OCI-LY1 (cell line): Measurements from ENCODE around the gene ACAT2.

Experiments used
- H2AFZ ChIP-seq: fragments of 200-600 bp; sonication (generic), shearing (Covaris generic); 2 replicates; pipeline ENCODE4 v1.6.0; 2014; ENCODE audit warnings: antibody characterized with exemption, mild to moderate bottlenecking, low read length
- H3F3A ChIP-seq: fragments of 200-600 bp; sonication (generic), shearing (Covaris generic); 2 replicates; pipeline ENCODE4 v1.6.0; 2014; ENCODE audit warnings: mild to moderate bottlenecking, antibody characterized with exemption, low read length, moderate library complexity; ENCODE audit not compliant: insufficient read depth
- H3K27ac ChIP-seq: fragments of 200-600 bp; sonication (generic); 2 replicates; pipeline ENCODE4 v1.5.1; 2014; ENCODE audit warnings: low read length, mixed run types, mild to moderate bottlenecking, low read depth; ENCODE audit not compliant: poor library complexity, severe bottlenecking
- H3K27me3 ChIP-seq: fragments of 200-600 bp; sonication (generic); 2 replicates; pipeline ENCODE4 v1.6.0; 2014; ENCODE audit warnings: antibody characterized with exemption, mild to moderate bottlenecking, low read length, moderate library complexity; ENCODE audit not compliant: insufficient read depth
- H3K36me3 ChIP-seq: fragments of 200-600 bp; sonication (generic); 2 replicates; pipeline ENCODE4 v1.6.1; 2014; ENCODE audit warnings: mild to moderate bottlenecking, antibody characterized with exemption, low read length, moderate library complexity, mixed read lengths; ENCODE audit not compliant: insufficient read depth
- H3K4me1 ChIP-seq: fragments of 200-600 bp; sonication (generic); 2 replicates; pipeline ENCODE4 v1.5.1; 2014; ENCODE audit warnings: mild to moderate bottlenecking, low read length, moderate library complexity; ENCODE audit not compliant: insufficient read depth, severe bottlenecking
- H3K4me2 ChIP-seq: fragments of 200-600 bp; sonication (generic), shearing (Covaris generic); 2 replicates; pipeline ENCODE4 v1.6.1; 2014; ENCODE audit warnings: low read length
- H3K4me3 ChIP-seq: fragments of 200-600 bp; sonication (generic); 2 replicates; pipeline ENCODE4 v1.5.1; 2014; ENCODE audit warnings: low read length, low read depth, mild to moderate bottlenecking, mixed read lengths; ENCODE audit not compliant: poor library complexity, severe bottlenecking
- H3K79me2 ChIP-seq: fragments of 200-600 bp; shearing (Covaris generic); 2 replicates; pipeline ENCODE4 v1.6.1; 2016; ENCODE audit warnings: mixed run types, low read length, mixed read lengths; ENCODE audit not compliant: insufficient read depth
- H3K9ac ChIP-seq: fragments of 200-600 bp; sonication (generic), shearing (Covaris generic); 2 replicates; pipeline ENCODE4 v1.6.1; 2014; ENCODE audit warnings: mild to moderate bottlenecking, low read length, mixed read lengths
- H3K9me2 ChIP-seq: fragments of 200-600 bp; sonication (generic), shearing (Covaris generic); 2 replicates; pipeline ENCODE4 v1.6.1; 2014; ENCODE audit warnings: low read depth, mild to moderate bottlenecking, low read length, mixed read lengths
- H3K9me3 ChIP-seq: fragments of 200-600 bp; shearing (Covaris generic); 2 replicates; pipeline ENCODE4 v1.6.1; 2014; ENCODE audit warnings: low read length, mixed read lengths
- H4K20me1 ChIP-seq: fragments of 200-600 bp; sonication (generic), shearing (Covaris generic); 2 replicates; pipeline ENCODE4 v1.6.0; 2016; ENCODE audit warnings: mild to moderate bottlenecking, low read length; ENCODE audit not compliant: insufficient read depth
- CTCF ChIP-seq: fragments of 200-600 bp; sonication (generic), shearing (Covaris generic); IDR thresholded peaks from 2 replicates; pipeline ENCODE4 v1.5.1; 2017; ENCODE audit warnings: mild to moderate bottlenecking, antibody characterized with exemption, low read length, moderate library complexity, mixed read lengths
- EZH2 ChIP-seq: fragments of 200-600 bp; sonication (generic), shearing (Covaris generic); IDR thresholded peaks from 2 replicates; pipeline ENCODE4 v1.8.0; 2017; ENCODE audit warnings: borderline replicate concordance, mixed run types, mild to moderate bottlenecking, antibody characterized with exemption, low read length, moderate library complexity, mixed read lengths

The ACAT2 gene

GRCh38 chr6:159753081-159753872 lies 8.6 kb upstream of the ACAT2 start:
- H3K27me3 ChIP-seq, result no peaks in the 10 kb centered on the region
- H3K4me1 ChIP-seq, result no peaks in the 10 kb centered on the region
- no peak overlapping the region for H3K27ac ChIP-seq
- no peak overlapping the region for H3K9ac ChIP-seq
- H2AFZ ChIP-seq, result no peak overlapping the region
- H3K36me3 ChIP-seq, result peaks cover 97% of the 10 kb centered on the region
- no peak for TF ChIP-seq EZH2
- TF ChIP-seq CTCF, result no peak
- no peaks in the 10 kb centered on the region for H3K9me3 ChIP-seq
- no peaks in the 10 kb centered on the region for H3F3A ChIP-seq
- no peaks in the 10 kb centered on the region; the same call in 1 of the 2 replicates for H4K20me1 ChIP-seq
- no peak overlapping the region for H3K4me3 ChIP-seq
- no peaks in the 10 kb centered on the region for H3K9me2 ChIP-seq
- H3K4me2 ChIP-seq, result no peak overlapping the region
- no peaks in the 10 kb centered on the region for H3K79me2 ChIP-seq

- Histone ChIP-seq H3K36me3 (peaks cover 91% of the 10 kb centered on the region), H3F3A (no peaks in the 10 kb centered on the region), H3K9me2 (no peaks in the 10 kb centered on the region), H4K20me1 (no peaks in the 10 kb centered on the region; the same call in 1 of the 2 replicates), H3K27me3 (no peaks in the 10 kb centered on the region), H3K9ac (no peak overlapping the region), H3K27ac (no peak overlapping the region), H3K4me3 (no peak overlapping the region), H3K4me1 (no peaks in the 10 kb centered on the region), H3K4me2 (no peak overlapping the region), H3K9me3 (no peaks in the 10 kb centered on the region), H3K79me2 (no peaks in the 10 kb centered on the region), H2AFZ (no peak overlapping the region)
- TF ChIP-seq EZH2, result no peak
- TF ChIP-seq CTCF, result no peak
These were observed 7.4 kb upstream of the ACAT2 start for GRCh38 chr6:159754401-159754800.

- peaks cover 83% of the 10 kb centered on the region for H3K36me3 ChIP-seq
- no peaks in the 10 kb centered on the region for H3K79me2 ChIP-seq
These were observed 6.6 kb upstream of the ACAT2 start for GRCh38 chr6:159754959-159755914.

More at GRCh38 chr6:159754959-159755914, 6.6 kb upstream of the ACAT2 start:
- Histone ChIP-seq H3K9me3 (no peaks in the 10 kb centered on the region), H3K9ac (no peak overlapping the region), H3K27ac (no peak overlapping the region), H3K27me3 (no peaks in the 10 kb centered on the region), H3K4me2 (no peak overlapping the region), H4K20me1 (no peaks in the 10 kb centered on the region; the same call in 1 of the 2 replicates), H3K4me1 (peaks cover 3% of the 10 kb centered on the region), H3K4me3 (no peak overlapping the region), H3F3A (peaks cover 5% of the 10 kb centered on the region; the same call in 1 of the 2 replicates), H3K9me2 (no peaks in the 10 kb centered on the region), H2AFZ (no peak overlapping the region)
- TF ChIP-seq CTCF (no peak), EZH2 (no peak)
